Karpas-422 (cell line): Measurements from ENCODE around the gene SLC44A3. TPM values are rescaled to one million over a fixed set of nuclear protein-coding genes. Genes with fewer than 3 reads are reported as not detected.
A peak's percentile ranks its signal among the peaks of the same experiment; 100 is the strongest.

ENCODE experiments used
- DNase-seq: peaks from one replicate; pipeline ENCODE4 v3.0.0-alpha.2; 2015
- H2AFZ ChIP-seq: fragments of 200-600 bp; sonication (generic); 2 replicates; pipeline ENCODE4 v1.6.1; 2014; ENCODE audit warnings: antibody characterized with exemption, low read length, mixed read lengths
- H3K27ac ChIP-seq: fragments of 200-600 bp; sonication (generic); 2 replicates; pipeline ENCODE4 v1.5.1; 2014; ENCODE audit warnings: mild to moderate bottlenecking, low read length, moderate library complexity
- H3K27me3 ChIP-seq: fragments of 200-600 bp; sonication (generic); 2 replicates; pipeline ENCODE4 v1.6.1; 2014; ENCODE audit warnings: low read length, mixed read lengths
- H3K36me3 ChIP-seq: fragments of 200-600 bp; sonication (generic); 2 replicates; pipeline ENCODE4 v1.6.1; 2014; ENCODE audit warnings: low read length, mixed read lengths; ENCODE audit not compliant: insufficient read depth
- H3K4me1 ChIP-seq: fragments of 200-600 bp; sonication (generic); 2 replicates; pipeline ENCODE4 v1.6.1; 2014; ENCODE audit warnings: mild to moderate bottlenecking, low read length, mixed read lengths
- H3K4me2 ChIP-seq: fragments of 200-600 bp; sonication (generic); 2 replicates; pipeline ENCODE4 v1.6.1; 2014; ENCODE audit warnings: low read length, low read depth, mild to moderate bottlenecking; ENCODE audit not compliant: poor library complexity, severe bottlenecking
- H3K4me3 ChIP-seq: fragments of 200-600 bp; sonication (generic); 2 replicates; pipeline ENCODE4 v1.5.1; 2014; ENCODE audit warnings: mild to moderate bottlenecking, antibody characterized with exemption, low read length, mixed read lengths
- H3K79me2 ChIP-seq: fragments of 200-600 bp; sonication (generic); 2 replicates; pipeline ENCODE4 v1.6.1; 2014; ENCODE audit warnings: mild to moderate bottlenecking, low read length, mixed read lengths
- H3K9ac ChIP-seq: fragments of 200-600 bp; sonication (generic); 2 replicates; pipeline ENCODE4 v1.6.0; 2014; ENCODE audit warnings: low read length
- H3K9me2 ChIP-seq: fragments of 200-600 bp; sonication (generic), shearing (Covaris generic); replicated peaks from 2 replicates; pipeline ENCODE4 v1.6.0; 2014; ENCODE audit warnings: mild to moderate bottlenecking, low read length, moderate library complexity; ENCODE audit not compliant: insufficient read depth
- H3K9me3 ChIP-seq: fragments of 300-700, 200-600 bp; sonication (generic); 2 replicates; pipeline ENCODE4 v1.6.1; 2014; ENCODE audit warnings: low read length, mixed read lengths
- H4K20me1 ChIP-seq: fragments of 200-600 bp; sonication (generic); 2 replicates; pipeline ENCODE4 v1.6.1; 2014; ENCODE audit warnings: mild to moderate bottlenecking, antibody characterized with exemption, low read length, low read depth; ENCODE audit not compliant: insufficient read depth
- total RNA-seq: library from RNA; depleted of rRNA; stranded (reverse); fragments of >200 nt; shearing (Covaris generic); gene quantifications from 2 replicates; pipeline ENCODE4 v1.2.3, GENCODE V29; 2014; ENCODE audit warnings: low replicate concordance

SLC44A3 gene
- total RNA-seq, 1 experiment from 2014 or later, result not detected

- no peak for DNase-seq
- Histone ChIP-seq H3K4me1 (peaks cover 4% of the 10 kb centered on the region; the same call in 1 of the 2 replicates), H3K27ac (no peak overlapping the region), H2AFZ (no peak overlapping the region), H3K79me2 (no peaks in the 10 kb centered on the region), H3K27me3 (no peaks in the 10 kb centered on the region), H3K9ac (no peak overlapping the region), H3K36me3 (no peaks in the 10 kb centered on the region), H3K4me3 (no peak overlapping the region), H3K9me2 (no peaks in the 10 kb centered on the region), H4K20me1 (no peaks in the 10 kb centered on the region), H3K4me2 (no peak overlapping the region), H3K9me3 (no peaks in the 10 kb centered on the region)
Measured at GRCh38 chr1:94778808-94779207, 41.3 kb upstream of the SLC44A3 start.

- Histone ChIP-seq H3K27me3 (no peaks in the 10 kb centered on the region), H3K9me2 (no peaks in the 10 kb centered on the region), H3K27ac (no peak overlapping the region), H2AFZ (no peak overlapping the region), H3K36me3 (no peaks in the 10 kb centered on the region), H3K4me3 (no peak overlapping the region), H3K9ac (no peak overlapping the region), H4K20me1 (no peaks in the 10 kb centered on the region), H3K4me2 (no peak overlapping the region), H3K79me2 (no peaks in the 10 kb centered on the region), H3K9me3 (no peaks in the 10 kb centered on the region), H3K4me1 (peaks cover 4% of the 10 kb centered on the region; the same call in 1 of the 2 replicates)
- no peak for DNase-seq
Measured at GRCh38 chr1:94783342-94784189, 36.6 kb upstream of the SLC44A3 start.

- Histone ChIP-seq H3K4me2 (no peak overlapping the region), H3K79me2 (no peaks in the 10 kb centered on the region)
Measured at GRCh38 chr1:94784190-94784515, 36.0 kb upstream of the SLC44A3 start.

GRCh38 chr1:94787691-94788090 is 32.5 kb upstream of the SLC44A3 start:
- no peak for DNase-seq
- H4K20me1 ChIP-seq, result no peaks in the 10 kb centered on the region
- H3K27me3 ChIP-seq, result no peaks in the 10 kb centered on the region
- H3K9me3 ChIP-seq, result no peaks in the 10 kb centered on the region
- no peak overlapping the region for H3K9ac ChIP-seq
- no peak overlapping the region for H3K4me3 ChIP-seq
- H3K79me2 ChIP-seq, result no peaks in the 10 kb centered on the region
- no peaks in the 10 kb centered on the region for H3K36me3 ChIP-seq
- no peak overlapping the region for H2AFZ ChIP-seq
- H3K27ac ChIP-seq, result no peak overlapping the region
- peaks cover 17% of the 10 kb centered on the region for H3K4me1 ChIP-seq
- no peak overlapping the region for H3K4me2 ChIP-seq
- no peaks in the 10 kb centered on the region for H3K9me2 ChIP-seq

More at GRCh38 chr1:94784190-94784515, 36.0 kb upstream of the SLC44A3 start:
- Histone ChIP-seq H3K4me3 (no peak overlapping the region), H4K20me1 (no peaks in the 10 kb centered on the region), H3K9me2 (no peaks in the 10 kb centered on the region), H3K9ac (no peak overlapping the region), H3K9me3 (no peaks in the 10 kb centered on the region), H3K27ac (no peak overlapping the region), H3K27me3 (no peaks in the 10 kb centered on the region), H2AFZ (no peak overlapping the region), H3K36me3 (no peaks in the 10 kb centered on the region), H3K4me1 (peaks cover 4% of the 10 kb centered on the region; the same call in 1 of the 2 replicates)
- no peak for DNase-seq

- Histone ChIP-seq H3K27me3 (no peaks in the 10 kb centered on the region), H3K36me3 (no peaks in the 10 kb centered on the region), H3K4me2 (no peak overlapping the region), H3K4me3 (no peak overlapping the region), H3K9me2 (no peaks in the 10 kb centered on the region), H3K4me1 (peaks cover 25% of the 10 kb centered on the region), H3K9ac (no peak overlapping the region), H4K20me1 (no peaks in the 10 kb centered on the region), H3K79me2 (no peaks in the 10 kb centered on the region), H3K9me3 (no peaks in the 10 kb centered on the region), H2AFZ (no peak overlapping the region), H3K27ac (no peak overlapping the region)
- no peak for DNase-seq
Measured at GRCh38 chr1:94790246-94790645, 29.9 kb upstream of the SLC44A3 start.

GRCh38 chr1:94790670-94791069 is 29.5 kb upstream of the SLC44A3 start:
- Histone ChIP-seq H3K4me3 (no peak overlapping the region), H3K27me3 (no peaks in the 10 kb centered on the region), H3K9me3 (no peaks in the 10 kb centered on the region)

GRCh38 chr1:94792473-94793295 is 27.5 kb upstream of the SLC44A3 start:
- no peaks in the 10 kb centered on the region for H4K20me1 ChIP-seq
- no peak overlapping the region for H3K9ac ChIP-seq
- H3K79me2 ChIP-seq, result no peaks in the 10 kb centered on the region
- peak overlapping the region; percentile 33 for H3K4me2 ChIP-seq
- H3K4me1 ChIP-seq, result peaks cover 25% of the 10 kb centered on the region
- no peaks in the 10 kb centered on the region for H3K36me3 ChIP-seq
- no peaks in the 10 kb centered on the region for H3K9me2 ChIP-seq
- no peak overlapping the region for H3K27ac ChIP-seq
- no peak overlapping the region for H3K4me3 ChIP-seq
- H3K9me3 ChIP-seq, result no peaks in the 10 kb centered on the region
- no peak overlapping the region for H2AFZ ChIP-seq
- no peaks in the 10 kb centered on the region for H3K27me3 ChIP-seq
- DNase-seq, result peak; percentile 86

More at GRCh38 chr1:94790670-94791069, 29.5 kb upstream of the SLC44A3 start:
- DNase-seq, result no peak
- Histone ChIP-seq H4K20me1 (no peaks in the 10 kb centered on the region), H3K36me3 (no peaks in the 10 kb centered on the region), H2AFZ (no peak overlapping the region), H3K4me1 (peaks cover 25% of the 10 kb centered on the region), H3K9me2 (no peaks in the 10 kb centered on the region), H3K9ac (no peak overlapping the region), H3K4me2 (no peak overlapping the region), H3K79me2 (no peaks in the 10 kb centered on the region), H3K27ac (no peak overlapping the region)

GRCh38 chr1:94793296-94793656 is 26.9 kb upstream of the SLC44A3 start:
- peaks cover 25% of the 10 kb centered on the region for H3K4me1 ChIP-seq
- H3K9me3 ChIP-seq, result no peaks in the 10 kb centered on the region
- H3K9me2 ChIP-seq, result no peaks in the 10 kb centered on the region
- no peaks in the 10 kb centered on the region for H3K36me3 ChIP-seq
- H4K20me1 ChIP-seq, result no peaks in the 10 kb centered on the region
- no peak overlapping the region for H3K27ac ChIP-seq
- H3K4me2 ChIP-seq, result no peak overlapping the region
- no peak overlapping the region for H2AFZ ChIP-seq
- H3K9ac ChIP-seq, result no peak overlapping the region
- H3K27me3 ChIP-seq, result no peaks in the 10 kb centered on the region
- no peaks in the 10 kb centered on the region for H3K79me2 ChIP-seq
- no peak for DNase-seq
- no peak overlapping the region for H3K4me3 ChIP-seq
